Heart left ventricle (tissue), 16 donors: ENCODE results near the gene WDR86. TPM values are rescaled to one million over a fixed set of nuclear protein-coding genes. Genes with fewer than 3 reads are reported as not detected.
A peak's percentile ranks its signal among the peaks of the same experiment; 100 is the strongest.

Experiments used
- ATAC-seq, 4 donors: fragments of 200-7000 bp; cut with Tn5 transposase; one replicate each; pipeline ENCODE4 v1.9.1; 2020 to 2022; ENCODE audit warnings: moderate library complexity in 4 of 4, mild to moderate bottlenecking in 3 of 4, moderate number of reproducible peaks in 1 of 4
- DNase-seq, 5 donors: peaks; one replicate each; pipeline ENCODE4 v3.0.0-alpha.2; 2020
- H3K27ac ChIP-seq, 12 donors: fragments of 200-600 bp; sonication (generic) in 4 of 12; one replicate each; pipeline versions ENCODE4 v1.5.0 to v1.8.0; 2016 to 2022; ENCODE audit warnings: mild to moderate bottlenecking in 2 of 12
- H3K27me3 ChIP-seq, 9 donors: fragments of 200-600 bp; sonication (generic) in 2 of 9; one replicate each; pipeline versions ENCODE4 v1.5.1 to v1.8.0; 2016 to 2022; ENCODE audit warnings: mild to moderate bottlenecking in 3 of 9
- H3K36me3 ChIP-seq, 9 donors: fragments of 200-600 bp; sonication (generic) in 2 of 9; one replicate each; pipeline versions ENCODE4 v1.5.0 to v1.8.0; 2018 to 2022; ENCODE audit warnings: mild to moderate bottlenecking in 2 of 9
- H3K4me1 ChIP-seq, 12 donors: fragments of 200-600 bp; sonication (generic) in 4 of 12; one replicate each; pipeline versions ENCODE4 v1.5.0 to v1.8.0; 2016 to 2022; ENCODE audit warnings: mild to moderate bottlenecking in 3 of 12
- H3K4me3 ChIP-seq, 12 donors: fragments of 200-600 bp; sonication (generic) in 4 of 12; one replicate each; pipeline versions ENCODE4 v1.5.0 to v1.8.0; 2017 to 2022; ENCODE audit warnings: mild to moderate bottlenecking in 9 of 12, moderate library complexity in 4 of 12
- H3K9me3 ChIP-seq, 12 donors: fragments of 200-600 bp; sonication (generic) in 4 of 12; one replicate each; pipeline versions ENCODE4 v1.5.0 to v1.8.0; 2016 to 2022; ENCODE audit warnings: mild to moderate bottlenecking in 1 of 12
- CTCF ChIP-seq, 12 donors: fragments of 200-600 bp; sonication (generic) in 4 of 12; IDR thresholded peaks; one replicate each; pipeline versions ENCODE4 v1.5.0 to v1.8.0; 2018 to 2022; ENCODE audit warnings: antibody characterized with exemption in 12 of 12, mild to moderate bottlenecking in 5 of 12
- POLR2A ChIP-seq, 2 donors: fragments of 450-650 bp; IDR thresholded peaks; one replicate each; pipeline ENCODE4 v1.6.1; 2017; ENCODE audit warnings: antibody characterized with exemption in 2 of 2, mild to moderate bottlenecking in 2 of 2, moderate library complexity in 2 of 2
- WGBS, 4 donors: extraction: QIAGEN DNeasy Blood & Tissue Kit in 2 of 4; methylation state at CpG; one replicate each; pipeline versions ENCODE4 v1.1.5 to v1.1.7; 2013 to 2018; 5-methylcytosine and 5-hydroxymethylcytosine counted together
- intact Hi-C, 10 donors: fragments of 100-400 bp; cut with DNase I; formaldehyde crosslinking; loops; one replicate each; pipeline versions ENCODE4 v1.11.1 to v1.14.2; 2022
- polyA plus RNA-seq, 2 donors: library from polyadenylated mRNA; stranded (reverse); fragments of 200-250 nt; gene quantifications; one replicate each; pipeline ENCODE4 v1.2.3, GENCODE V29; 2013
- total RNA-seq, 9 donors: library from RNA; depleted of rRNA in 2 of 9; stranded (reverse); fragments of >200 nt in 2 of 9; fragmentation: NEBNext Ultra II Directional in 3 of 9; extraction: Animal tissue kit (Norgen Biotek cat#: 25700) in 3 of 9; gene quantifications; one replicate each; pipeline versions ENCODE4 v1.1.0 to v1.2.4, GENCODE V29; 2016 to 2023
- donor health status: ischemic (EF 13 %, LVEDD 7.1; RV severe dilation, severe dysfunction).
- donor health status: healthy with polysubstance abuse.
- donor health status: DM: no; HTN: yes; CAD: no.
- donor health status: DM: no; HTN: no; CAD: no.
- donor health status: ischemic (EF 25% LVEDD 6.9; RV normal size, moderate dysfunction).
- donor health status: ischemic (EF 25% LVEDD 5.7; RV mildly dilated, moderate dysfunction).
- donor health status: healthy.
- donor health status: DM: yes; HTN: yes; CAD: no.
- donor health status: ischemic (EF 35%, LVEDD 5.7; RV mildly dilated, moderate dysfunction).
- donor health status: nonischemic (EF 11% LVEDD 7.7; RV severe dilation, severe dysfunction).
- donor health status: DM: yes; HTN: yes; CAD: no.
- donor health status: PGD.
- donor health status: ischemic (EF 29% LVEDD 5.4; RV normal size, mild dysfunction).
- donor health status: nonischemic (EF 23%, LVEDD 6.1; RV moderate dilation, normal function).

The WDR86 gene
- total and polyA plus RNA-seq, 11 donors, result 0.37 to 1.7 (median 0.52) TPM; not detected in 5

DNA sequence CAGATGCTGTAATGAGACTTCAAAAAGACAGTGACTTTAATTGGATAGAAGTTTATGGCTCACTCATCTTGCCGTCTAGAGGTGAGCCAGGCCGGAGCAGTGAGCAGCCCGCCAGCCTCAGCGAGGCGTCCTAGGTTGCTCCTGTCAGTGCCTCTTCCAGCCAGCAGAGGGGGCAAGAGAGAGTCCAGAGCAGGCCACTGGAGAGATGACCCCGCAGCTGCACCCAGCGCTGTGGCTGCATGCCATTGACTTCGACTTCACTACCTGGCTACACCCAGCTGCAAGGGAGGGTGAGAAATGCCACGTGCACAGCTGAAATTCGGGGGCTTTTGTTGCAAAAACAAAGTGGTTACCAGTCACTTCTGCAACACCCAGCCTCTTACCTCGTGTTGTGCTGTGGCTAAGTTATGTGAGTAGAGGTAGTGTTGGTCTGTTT is 41.7 kb downstream of the WDR86 start:
- intact Hi-C loops, result loop anchor here (1.0 to 10.0 kb wide), 9 partner anchors 79 to 391 kb away; partner anchors contain the start of gene RHEB (in 1 of the 10)
- peaks cover 0 to 70% (median 51%) of the 10 kb centered on the region in 9 donors for H3K36me3 ChIP-seq
- WGBS, 4 donors, result 10 to 14% (median 12%) methylated on average over 10 to 11 of the region's 11 CpGs
- H3K27me3 ChIP-seq, result no peaks in the 10 kb centered on the region
- peaks cover 0 to 17% (median 6%) of the 10 kb centered on the region in 12 donors for H3K4me1 ChIP-seq
- no peak overlapping the region for H3K4me3 ChIP-seq
- no peaks in the 10 kb centered on the region for H3K9me3 ChIP-seq
- peak; percentile 79 to 88 (median 85) for DNase-seq
- H3K27ac ChIP-seq, result peak overlapping the region in 1 of 12 donors; percentile 63
- TF ChIP-seq CTCF (IDR thresholded peaks at IDR 0.05) (peak; percentile 91 to 98 (median 95)), POLR2A (IDR thresholded peaks at IDR 0.05) (no peak)
- ATAC-seq, result peak; percentile 84 to 97 (median 96)

GRCh38 chr7:151367284-151367683 is 42.6 kb downstream of the WDR86 start:
- H3K36me3 ChIP-seq, result peaks cover 0 to 70% (median 57%) of the 10 kb centered on the region in 9 donors
- no peak for TF ChIP-seq CTCF (IDR thresholded peaks at IDR 0.05)
- no peak for TF ChIP-seq POLR2A (IDR thresholded peaks at IDR 0.05)
- intact Hi-C loops, result loop anchor here in 6 of 10 donors (1.0 to 10.0 kb wide), 6 partner anchors 80 to 390 kb away; partner anchors contain the start of gene RHEB (in 1 of the 6)

GRCh38 chr7:151366880-151367222 is 43.0 kb downstream of the WDR86 start:
- Histone ChIP-seq H3K4me1 (peaks cover 0 to 17% (median 6%) of the 10 kb centered on the region in 12 donors), H3K9me3 (peaks cover 0 to 3% (median 0%) of the 10 kb centered on the region in 12 donors), H3K4me3 (no peak overlapping the region), H3K27ac (peak overlapping the region in 3 of 12 donors; percentile 34 to 63 (median 38)), H3K27me3 (no peaks in the 10 kb centered on the region), H3K36me3 (peaks cover 0 to 70% (median 58%) of the 10 kb centered on the region in 9 donors)
- DNase-seq (no peak), ATAC-seq (peak; percentile 47 to 85 (median 78))
- WGBS, 4 donors, result 54 to 70% (median 69%) methylated on average over 5 of the region's 5 CpGs
- TF ChIP-seq CTCF (IDR thresholded peaks at IDR 0.05), result no peak
- no peak for TF ChIP-seq POLR2A (IDR thresholded peaks at IDR 0.05)
- intact Hi-C loops, result loop anchor here in 7 of 10 donors (1.0 to 10.0 kb wide), 7 partner anchors 80 to 390 kb away; partner anchors contain the start of gene RHEB (in 1 of the 7)

More at GRCh38 chr7:151367284-151367683, 42.6 kb downstream of the WDR86 start:
- Histone ChIP-seq H3K4me1 (peaks cover 0 to 17% (median 6%) of the 10 kb centered on the region in 12 donors), H3K4me3 (no peak overlapping the region), H3K9me3 (peaks cover 0 to 3% (median 0%) of the 10 kb centered on the region in 12 donors), H3K27ac (peak overlapping the region in 3 of 12 donors; percentile 8 to 63 (median 17)), H3K27me3 (no peaks in the 10 kb centered on the region)
- ATAC-seq, result peak in 1 of 4 donors; percentile 9
- WGBS, 4 donors, result 78 to 89% (median 86%) methylated on average over 4 of the region's 4 CpGs
- no peak for DNase-seq

DNA sequence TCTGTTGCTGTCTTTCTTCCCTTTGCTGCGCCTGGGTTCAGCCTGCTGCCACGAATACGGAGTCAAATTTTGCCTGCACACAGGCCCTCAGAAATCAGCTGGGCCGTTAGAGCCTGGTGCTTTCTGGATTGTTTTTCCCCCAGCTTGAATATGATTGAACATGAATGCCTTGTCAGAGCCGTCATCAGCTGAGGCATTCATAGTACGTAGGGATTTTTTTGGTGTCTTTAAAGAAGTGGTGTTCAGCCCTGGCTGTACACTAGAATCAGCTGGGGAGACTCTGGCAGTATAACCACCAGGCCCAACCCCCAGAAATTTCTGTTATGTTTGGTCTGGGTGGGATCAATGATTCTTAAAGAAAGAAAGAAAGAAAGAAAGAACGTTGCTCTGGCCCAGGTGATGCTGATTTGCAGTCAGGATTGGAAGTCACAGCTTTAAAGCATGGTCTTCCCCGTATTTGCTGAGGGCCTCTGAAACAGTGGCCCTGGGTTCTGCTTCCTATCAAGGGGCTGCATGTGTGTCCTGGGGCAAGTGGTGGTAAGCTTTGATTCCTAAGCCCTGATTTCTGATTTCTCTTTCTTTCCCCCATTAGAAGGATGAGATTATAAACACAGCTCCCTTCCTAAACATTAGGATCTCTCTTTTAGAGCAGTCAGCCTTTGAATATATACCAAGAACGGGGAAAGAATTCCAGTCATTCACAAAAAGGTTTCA is 43.5 kb downstream of the WDR86 start:
- H3K9me3 ChIP-seq, result peaks cover 0 to 3% (median 0%) of the 10 kb centered on the region in 12 donors
- DNase-seq, result no peak
- TF ChIP-seq POLR2A (IDR thresholded peaks at IDR 0.05) (no peak), CTCF (IDR thresholded peaks at IDR 0.05) (no peak)
- 74 to 86% (median 81%) methylated on average over 9 of the region's 9 CpGs for WGBS, 4 donors
- H3K4me1 ChIP-seq, result peaks cover 0 to 17% (median 6%) of the 10 kb centered on the region in 12 donors
- H3K27ac ChIP-seq, result peak overlapping the region in 3 of 12 donors; percentile 34 to 63 (median 38)
- H3K27me3 ChIP-seq, result no peaks in the 10 kb centered on the region
- peak in 1 of 4 donors; percentile 3 for ATAC-seq
- H3K4me3 ChIP-seq, result no peak overlapping the region
- H3K36me3 ChIP-seq, result peaks cover 0 to 70% (median 58%) of the 10 kb centered on the region in 9 donors
- intact Hi-C loops, result loop anchor here in 7 of 10 donors (1.0 to 10.0 kb wide), 6 partner anchors 81 to 391 kb away; partner anchors contain the start of gene RHEB (in 1 of the 7)
